GM19035 (cell line): ENCODE measurements around the gene ABRACL.
"Not testable (repeated sequence)": the region's sequence is repeated elsewhere in the genome, so short reads cannot be mapped to it uniquely, and the experiment has no call there.

Source experiments
- ATAC-seq: cut with Tn5 transposase; IDR thresholded peaks from one replicate; pipeline ENCODE4 v1.9.1; 2021; ENCODE audit not compliant: unreplicated experiment

Gene ABRACL

GRCh38 chr6:139028658-139029469, at the start of gene ABRACL:
Gene ABRACL, plus strand, starts transcription at chr6:139028745. Its CDS starts 5,416 bp downstream, at chr6:139034161.
- ATAC-seq: peak; percentile 48

- ATAC-seq: no peak
These were observed 49.2 kb upstream of the ABRACL start for GRCh38 chr6:138979365-138979764.

- ATAC-seq: no peak
These were observed 48.5 kb upstream of the ABRACL start for GRCh38 chr6:138979813-138980668.

- ATAC-seq: no peak
These were observed 47.1 kb upstream of the ABRACL start for GRCh38 chr6:138981416-138981815.

GRCh38 chr6:138986578-138986977, 42.0 kb upstream of the ABRACL start:
- no peak for ATAC-seq

- peak; percentile 1 for ATAC-seq
These were observed 41.4 kb upstream of the ABRACL start for GRCh38 chr6:138987080-138987642.

GRCh38 chr6:138987643-138988468, 40.7 kb upstream of the ABRACL start, which contains the start of gene REPS1:
Gene REPS1, minus strand, starts transcription at chr6:138988253. Its CDS starts 571 bp downstream, at chr6:138987682.
- peak; percentile 83 for ATAC-seq

GRCh38 chr6:138988469-138988834, 40.1 kb upstream of the ABRACL start:
- ATAC-seq: peak; percentile 6

- no peak for ATAC-seq
These were observed 39.2 kb upstream of the ABRACL start for GRCh38 chr6:138989098-138989983.

- ATAC-seq: no peak
These were observed 37.3 kb upstream of the ABRACL start for GRCh38 chr6:138991206-138991605.

- not testable (repeated sequence) for ATAC-seq
These were observed 35.6 kb upstream of the ABRACL start for GRCh38 chr6:138992965-138993364.

GRCh38 chr6:138993410-138993809, 35.1 kb upstream of the ABRACL start:
- not testable (repeated sequence) for ATAC-seq

- no peak for ATAC-seq
These were observed 32.0 kb upstream of the ABRACL start for GRCh38 chr6:138996524-138996923.

GRCh38 chr6:138997136-138997535, 31.4 kb upstream of the ABRACL start:
- ATAC-seq: no peak

GRCh38 chr6:138999949-139000725, 28.4 kb upstream of the ABRACL start:
- no peak for ATAC-seq

GRCh38 chr6:139003751-139004150, 24.8 kb upstream of the ABRACL start:
- no peak for ATAC-seq

GRCh38 chr6:139006477-139006876, 22.1 kb upstream of the ABRACL start:
- no peak for ATAC-seq

- no peak for ATAC-seq
These were observed 21.1 kb upstream of the ABRACL start for GRCh38 chr6:139007428-139007827.

- ATAC-seq: no peak
These were observed 20.4 kb upstream of the ABRACL start for GRCh38 chr6:139008117-139008516.
